Measurements from ENCODE around the gene CDK13. TPM values are rescaled to one million over a fixed set of nuclear protein-coding genes. Genes with fewer than 3 reads are reported as not detected.

CDK13 gene
- total RNA-seq (2022) (45.8 and 45.9 TPM in 2 replicates), Bru-seq, nascent RNA (percentile 89 among the genes with signal in this experiment), BruChase-seq, experiment 1, labeled RNA remaining after a 2-hour chase (percentile 84 among the genes with signal in this experiment), BruChase-seq, experiment 2, labeled RNA remaining after a 6-hour chase (percentile 78 among the genes with signal in this experiment)
- long read RNA-seq, full-length matches to known transcripts = 14 of 34 reads
- long read RNA-seq, partial matches to known transcripts = 15 of 34 reads
- long read RNA-seq, other reads (novel, unspliced or antisense) = 5 of 34 reads

GRCh38 chr7:39949971-39950472 lies at the start of gene CDK13:
CDK13 (plus strand) TSS chr7:39950256; CDS start chr7:39950642, 386 bp downstream.
- no peaks in the 10 kb centered on the region for H3K9me3 Mint-ChIP-seq (ENCODE audit: unreplicated experiment)
- H3K4me1 Mint-ChIP-seq (ENCODE audit: low read depth, unreplicated experiment) = no peaks in the 10 kb centered on the region
- H3K4me3 ChIP-seq (ENCODE audit: low read depth, low read length) = peak within 1 kb of the TSS; percentile 93
- peak; percentile 90 for DNase-seq
- CTCF ChIA-PET = interaction anchor here (1.7 kb wide), 1 partner anchor 54 kb away, joined by 6 read pairs; no protein-coding TSS in a partner anchor
- H3K27me3 Mint-ChIP-seq (ENCODE audit: insufficient read depth, unreplicated experiment) = no peaks in the 10 kb centered on the region
- BruUV-seq (replicated peaks) = no TSS peak
- TF ChIP-seq CTCF (IDR thresholded peaks at IDR 0.05; ENCODE audit: insufficient read depth in 1 of 2, low read depth in 1 of 2, low read length in 1 of 2, severe bottlenecking in 1 of 2, unreplicated experiment in 1 of 2) = no peak
- no peaks in the 10 kb centered on the region for H3K9me3 ChIP-seq
- H3K36me3 ChIP-seq (ENCODE audit: control insufficient read depth, insufficient read depth, low read length) = no peaks in the 10 kb centered on the region
- no peaks in the 10 kb centered on the region for H3K27me3 ChIP-seq (replicated peaks; ENCODE audit: control insufficient read depth, insufficient read depth, low read length)
- H3K4me3 Mint-ChIP-seq (ENCODE audit: unreplicated experiment) = peak within 1 kb of the TSS; percentile 96
- intact Hi-C loops (cut with micrococcal nuclease; ENCODE audit: unreplicated experiment) = loop anchor here (1.0 to 2.0 kb wide), 2 partner anchors 54 to 185 kb away; partner anchors contain the start of genes MPLKIP and SUGCT
- POLR2A ChIA-PET = interaction anchor here (1.4 kb wide), 1 partner anchor 183 kb away, joined by 4 read pairs; no protein-coding TSS in a partner anchor
- H3K27ac Mint-ChIP-seq (ENCODE audit: unreplicated experiment) = peak within 1 kb of the TSS; percentile 99
- peaks cover 12% of the 10 kb centered on the region; the same call in 1 of the 2 replicates for H3K4me1 ChIP-seq
- peaks cover 26% of the 10 kb centered on the region for H3K36me3 Mint-ChIP-seq (ENCODE audit: insufficient read depth, unreplicated experiment)

- intact Hi-C loops (cut with micrococcal nuclease; ENCODE audit: unreplicated experiment) = no loop called here
- peaks cover 4% of the 10 kb centered on the region; the same call in 1 of the 2 replicates for H3K9me3 ChIP-seq
Measured at GRCh38 chr7:39904077-39904486, 46.0 kb upstream of the CDK13 start.

More at GRCh38 chr7:39904077-39904486, 46.0 kb upstream of the CDK13 start:
- Histone ChIP-seq H3K4me3 (ENCODE audit: low read depth, low read length) (no peak overlapping the region), H3K36me3 (ENCODE audit: control insufficient read depth, insufficient read depth, low read length) (no peaks in the 10 kb centered on the region), H3K27me3 (replicated peaks; ENCODE audit: control insufficient read depth, insufficient read depth, low read length) (no peaks in the 10 kb centered on the region), H3K4me1 (peaks cover 2% of the 10 kb centered on the region; the same call in 1 of the 2 replicates)
- no peaks in the 10 kb centered on the region for H3K36me3 Mint-ChIP-seq (ENCODE audit: insufficient read depth, unreplicated experiment)
- no peaks in the 10 kb centered on the region for H3K9me3 Mint-ChIP-seq (ENCODE audit: unreplicated experiment)
- TF ChIP-seq CTCF (IDR thresholded peaks at IDR 0.05; ENCODE audit: insufficient read depth in 1 of 2, low read depth in 1 of 2, low read length in 1 of 2, severe bottlenecking in 1 of 2, unreplicated experiment in 1 of 2) = no peak
- H3K4me1 Mint-ChIP-seq (ENCODE audit: low read depth, unreplicated experiment) = peaks cover 2% of the 10 kb centered on the region
- POLR2A ChIA-PET = no interaction called here
- no peak overlapping the region for H3K27ac Mint-ChIP-seq (ENCODE audit: unreplicated experiment)
- peaks cover 6% of the 10 kb centered on the region for H3K27me3 Mint-ChIP-seq (ENCODE audit: insufficient read depth, unreplicated experiment)
- no peak for DNase-seq
- no peak overlapping the region for H3K4me3 Mint-ChIP-seq (ENCODE audit: unreplicated experiment)
- no TSS peak for BruUV-seq (replicated peaks)
- CTCF ChIA-PET = no interaction called here
